Panc1 (cell line): Measurements from ENCODE around the gene YIPF5. TPM values are rescaled to one million over a fixed set of nuclear protein-coding genes. Genes with fewer than 3 reads are reported as not detected.

ENCODE experiments used
- ATAC-seq: fragments of 200-7000 bp; cut with Tn5 transposase; 2 replicates; pipeline ENCODE4 v1.9.1; 2020; ENCODE audit warnings: mild to moderate bottlenecking, moderate library complexity
- BruUV-seq: library from RNA; stranded (reverse); fragments of 400-500 nt; replicated peaks from 2 replicates; lab custom pipeline; 2021; lab: Mats Ljungman, UMichigan
- CTCF ChIA-PET: fragments of 300-600 bp; sonication (Branson Sonifier 250); formaldehyde crosslinking; loops from one replicate; lab custom pipeline; 2022; ENCODE audit warnings: antibody characterized with exemption; lab: Charles Lee
- POLR2A ChIA-PET: fragments of 300-600 bp; sonication (Branson Sonifier 250); formaldehyde crosslinking; loops from one replicate; lab custom pipeline; 2022; ENCODE audit warnings: antibody characterized with exemption; lab: Charles Lee
- DNase-seq: peaks from one replicate; pipeline ENCODE4 v3.0.0-alpha.2; 2010; ENCODE audit warnings: low read depth, low spot score
- H3K27ac ChIP-seq: 2 replicates; pipeline ENCODE4 v1.5.1; 2011; ENCODE audit warnings: mild to moderate bottlenecking, low read length, inconsistent platforms
- H3K27me3 ChIP-seq: fragments of 200-500 bp; sonication (Bioruptor generic); 2 replicates; pipeline ENCODE4 v1.6.0; 2014; ENCODE audit warnings: low read length, inconsistent platforms; ENCODE audit not compliant: control insufficient read depth, insufficient read depth
- H3K36me3 ChIP-seq: fragments of 200-500 bp; sonication (Bioruptor generic); 2 replicates; pipeline ENCODE4 v1.5.1; 2014; ENCODE audit warnings: inconsistent platforms, mild to moderate bottlenecking, low read length, moderate library complexity; ENCODE audit not compliant: control insufficient read depth, insufficient read depth
- H3K4me1 ChIP-seq: 2 replicates; pipeline ENCODE4 v1.5.1; 2011; ENCODE audit warnings: inconsistent platforms, mild to moderate bottlenecking, low read length, moderate library complexity; ENCODE audit not compliant: control insufficient read depth, insufficient read depth
- H3K4me3 ChIP-seq, 2 experiments: 2 replicates each; pipeline ENCODE4 v1.5.1; 2011 to 2012; ENCODE audit warnings: low read depth in 2 of 2, low read length in 2 of 2, mild to moderate bottlenecking in 2 of 2, inconsistent platforms in 1 of 2, moderate library complexity in 1 of 2
- H3K9me3 ChIP-seq: fragments of 200-500 bp; sonication (Bioruptor generic); 2 replicates; pipeline ENCODE4 v1.5.1; 2014; ENCODE audit warnings: low read depth, mild to moderate bottlenecking, inconsistent platforms, low read length, moderate library complexity; ENCODE audit not compliant: control insufficient read depth, insufficient read depth
- POLR2AphosphoS5 ChIP-seq: IDR thresholded peaks from 2 replicates; pipeline ENCODE4 v1.6.1; 2012; ENCODE audit warnings: mild to moderate bottlenecking, low read depth, low read length, moderate library complexity
- SIN3A ChIP-seq: IDR thresholded peaks from 2 replicates; pipeline ENCODE4 v1.6.1; 2012; ENCODE audit warnings: low read depth, mild to moderate bottlenecking, low read length, moderate library complexity, borderline replicate concordance; ENCODE audit not compliant: insufficient read depth
- TCF7L2 ChIP-seq: IDR thresholded peaks from 2 replicates; pipeline ENCODE4 v1.6.1; 2011; ENCODE audit warnings: mild to moderate bottlenecking, low read depth, low read length, inconsistent platforms
- in situ Hi-C: cut with HindIII; loops from 2 replicates; pipeline ENCODE4 v1.10.0; 2016; ENCODE audit warnings: low sequenced_read_pairs, low pct_unique_long_range_greater_than_20kb
- intact Hi-C: fragments of 100-400 bp; cut with micrococcal nuclease; formaldehyde crosslinking; loops from one replicate; pipeline ENCODE4 v1.10.0; 2022; ENCODE audit not compliant: unreplicated experiment
- total RNA-seq: library from RNA; stranded (reverse); gene quantifications from one replicate; pipeline ENCODE4 v1.2.1, GENCODE V29; 2021; ENCODE audit not compliant: unreplicated experiment
- TF ChIP-seq, protein P1 (sequence below), 2 experiments: IDR thresholded peaks; 2 replicates each; pipeline ENCODE4 v1.6.1; 2011 to 2012; ENCODE audit warnings: low read depth in 2 of 2, control low read depth in 1 of 2, low read length in 1 of 2, mild to moderate bottlenecking in 1 of 2, moderate library complexity in 1 of 2; ENCODE audit not compliant: insufficient read depth in 1 of 2
- TF ChIP-seq, protein P2 (sequence below): fragments of 450-650 bp; IDR thresholded peaks from 2 replicates; pipeline ENCODE4 v1.5.1; 2017; ENCODE audit warnings: mild to moderate bottlenecking

The YIPF5 gene
- total RNA-seq, 1 experiment from 2014 or later = 43.4 TPM

DNA sequence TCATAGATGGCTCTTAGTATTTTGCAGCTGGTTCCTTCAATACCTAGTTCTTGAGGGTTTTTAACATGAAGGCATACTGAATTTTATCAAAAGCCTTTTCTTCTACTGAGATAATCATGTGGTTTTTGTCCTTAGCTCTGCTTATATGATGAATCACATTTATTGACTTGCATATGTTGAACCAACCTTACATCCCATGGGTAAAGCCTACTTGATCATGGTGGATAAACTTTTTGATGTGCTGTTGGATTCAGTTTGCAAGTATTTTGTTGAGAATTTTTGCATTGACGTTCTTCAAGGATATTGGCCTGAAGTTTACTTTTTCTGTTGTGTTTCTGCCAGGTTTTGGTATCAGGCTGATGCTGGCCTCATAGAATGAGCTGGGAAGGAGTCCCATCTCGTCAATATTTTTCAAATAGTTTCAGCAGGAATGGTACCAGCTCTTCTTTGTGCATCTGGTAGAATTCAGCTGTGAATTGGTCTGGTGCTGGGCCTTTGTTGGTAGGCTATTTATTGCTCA is 49.7 kb downstream of the YIPF5 start:
- DNase-seq (no peak), ATAC-seq (no peak)
- ChIA-PET POLR2A (no interaction called here), CTCF (no interaction called here)
- Histone ChIP-seq H3K9me3 (no peaks in the 10 kb centered on the region), H3K36me3 (no peaks in the 10 kb centered on the region), H3K27ac (no peak overlapping the region), H3K4me1 (no peaks in the 10 kb centered on the region), H3K4me3 (no peak overlapping the region), H3K27me3 (no peaks in the 10 kb centered on the region)
- in situ Hi-C loops = no loop called here
- intact Hi-C loops = no loop called here
- BruUV-seq = no TSS peak
- TF ChIP-seq, protein P1, sequence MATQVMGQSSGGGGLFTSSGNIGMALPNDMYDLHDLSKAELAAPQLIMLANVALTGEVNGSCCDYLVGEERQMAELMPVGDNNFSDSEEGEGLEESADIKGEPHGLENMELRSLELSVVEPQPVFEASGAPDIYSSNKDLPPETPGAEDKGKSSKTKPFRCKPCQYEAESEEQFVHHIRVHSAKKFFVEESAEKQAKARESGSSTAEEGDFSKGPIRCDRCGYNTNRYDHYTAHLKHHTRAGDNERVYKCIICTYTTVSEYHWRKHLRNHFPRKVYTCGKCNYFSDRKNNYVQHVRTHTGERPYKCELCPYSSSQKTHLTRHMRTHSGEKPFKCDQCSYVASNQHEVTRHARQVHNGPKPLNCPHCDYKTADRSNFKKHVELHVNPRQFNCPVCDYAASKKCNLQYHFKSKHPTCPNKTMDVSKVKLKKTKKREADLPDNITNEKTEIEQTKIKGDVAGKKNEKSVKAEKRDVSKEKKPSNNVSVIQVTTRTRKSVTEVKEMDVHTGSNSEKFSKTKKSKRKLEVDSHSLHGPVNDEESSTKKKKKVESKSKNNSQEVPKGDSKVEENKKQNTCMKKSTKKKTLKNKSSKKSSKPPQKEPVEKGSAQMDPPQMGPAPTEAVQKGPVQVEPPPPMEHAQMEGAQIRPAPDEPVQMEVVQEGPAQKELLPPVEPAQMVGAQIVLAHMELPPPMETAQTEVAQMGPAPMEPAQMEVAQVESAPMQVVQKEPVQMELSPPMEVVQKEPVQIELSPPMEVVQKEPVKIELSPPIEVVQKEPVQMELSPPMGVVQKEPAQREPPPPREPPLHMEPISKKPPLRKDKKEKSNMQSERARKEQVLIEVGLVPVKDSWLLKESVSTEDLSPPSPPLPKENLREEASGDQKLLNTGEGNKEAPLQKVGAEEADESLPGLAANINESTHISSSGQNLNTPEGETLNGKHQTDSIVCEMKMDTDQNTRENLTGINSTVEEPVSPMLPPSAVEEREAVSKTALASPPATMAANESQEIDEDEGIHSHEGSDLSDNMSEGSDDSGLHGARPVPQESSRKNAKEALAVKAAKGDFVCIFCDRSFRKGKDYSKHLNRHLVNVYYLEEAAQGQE (IDR thresholded peaks at IDR 0.05; ENCODE audit: insufficient read depth in 1 of 2, low read depth in 2 of 2, low read length in 1 of 2) = no peak
- no peak for TF ChIP-seq SIN3A
- TF ChIP-seq, protein P2, sequence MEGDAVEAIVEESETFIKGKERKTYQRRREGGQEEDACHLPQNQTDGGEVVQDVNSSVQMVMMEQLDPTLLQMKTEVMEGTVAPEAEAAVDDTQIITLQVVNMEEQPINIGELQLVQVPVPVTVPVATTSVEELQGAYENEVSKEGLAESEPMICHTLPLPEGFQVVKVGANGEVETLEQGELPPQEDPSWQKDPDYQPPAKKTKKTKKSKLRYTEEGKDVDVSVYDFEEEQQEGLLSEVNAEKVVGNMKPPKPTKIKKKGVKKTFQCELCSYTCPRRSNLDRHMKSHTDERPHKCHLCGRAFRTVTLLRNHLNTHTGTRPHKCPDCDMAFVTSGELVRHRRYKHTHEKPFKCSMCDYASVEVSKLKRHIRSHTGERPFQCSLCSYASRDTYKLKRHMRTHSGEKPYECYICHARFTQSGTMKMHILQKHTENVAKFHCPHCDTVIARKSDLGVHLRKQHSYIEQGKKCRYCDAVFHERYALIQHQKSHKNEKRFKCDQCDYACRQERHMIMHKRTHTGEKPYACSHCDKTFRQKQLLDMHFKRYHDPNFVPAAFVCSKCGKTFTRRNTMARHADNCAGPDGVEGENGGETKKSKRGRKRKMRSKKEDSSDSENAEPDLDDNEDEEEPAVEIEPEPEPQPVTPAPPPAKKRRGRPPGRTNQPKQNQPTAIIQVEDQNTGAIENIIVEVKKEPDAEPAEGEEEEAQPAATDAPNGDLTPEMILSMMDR = no peak

DNA sequence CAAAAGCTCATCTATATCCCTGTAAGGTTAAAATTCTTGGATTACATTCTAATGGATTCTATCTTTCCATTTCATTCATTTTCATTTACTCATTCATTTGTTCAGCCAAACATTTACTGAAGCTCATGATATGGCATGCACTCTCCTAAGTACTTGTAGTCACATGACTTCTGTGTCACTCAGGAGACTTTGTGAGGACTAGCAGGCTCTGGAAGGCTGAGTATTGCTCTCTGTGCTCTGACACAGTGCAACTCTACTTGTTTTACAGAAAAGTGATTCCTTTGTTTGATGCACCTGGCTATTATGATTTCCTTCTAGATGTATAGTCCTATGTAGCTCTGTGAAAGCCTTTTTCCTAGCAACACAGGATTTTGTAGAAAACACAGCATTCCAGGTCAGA is 53.0 kb downstream of the YIPF5 start:
- ATAC-seq (no peak), DNase-seq (no peak)
- CTCF ChIA-PET = no interaction called here
- TF ChIP-seq POLR2AphosphoS5 (no peak), SIN3A (no peak), TCF7L2 (no peak)
- TF ChIP-seq, protein P1 (IDR thresholded peaks at IDR 0.05; ENCODE audit: insufficient read depth in 1 of 2, low read depth in 2 of 2, low read length in 1 of 2) = no peak
- TF ChIP-seq, protein P2 = no peak
- BruUV-seq = no TSS peak
- no peak overlapping the region for H3K27ac ChIP-seq
- in situ Hi-C loops = no loop called here
- no peaks in the 10 kb centered on the region for H3K4me1 ChIP-seq
- intact Hi-C loops = no loop called here
- POLR2A ChIA-PET = no interaction called here
- H3K4me3 ChIP-seq = no peak overlapping the region
- no peaks in the 10 kb centered on the region for H3K9me3 ChIP-seq
- no peaks in the 10 kb centered on the region for H3K36me3 ChIP-seq
- H3K27me3 ChIP-seq = no peaks in the 10 kb centered on the region
